ENCODE results near the gene SPNS2. TPM values are rescaled to one million over a fixed set of nuclear protein-coding genes. Genes with fewer than 3 reads are reported as not detected.
"Not testable (repeated sequence)": the region's sequence is repeated elsewhere in the genome, so short reads cannot be mapped to it uniquely, and the experiment has no call there.

Gene SPNS2
- total RNA-seq, 2 donors from 2014 or later: 19.2 to 58.0 TPM

- H3K27me3 ChIP-seq: peaks cover 0 to under 1% of the 10 kb centered on the region in 2 donors
- TF ChIP-seq CTCF (IDR thresholded peaks at IDR 0.05) (no peak), POLR2A (IDR thresholded peaks at IDR 0.05) (no peak)
- H3K27ac ChIP-seq: no peak overlapping the region
- ATAC-seq (no peak), DNase-seq (no peak)
- H3K4me3 ChIP-seq: no peak overlapping the region
- H3K36me3 ChIP-seq (replicated peaks in 1 of 2; ENCODE audit: insufficient read depth in 1 of 2, low read depth in 2 of 2): no peaks in the 10 kb centered on the region
- intact Hi-C loops (cut with DNase I): no loop called here
- 83 to 87% methylated on average over 7 of the region's 8 CpGs for WGBS, 2 donors
- no peaks in the 10 kb centered on the region for H3K4me1 ChIP-seq
- H3K9me3 ChIP-seq: no peaks in the 10 kb centered on the region
These were observed 78.8 kb downstream of the SPNS2 start for GRCh38 chr17:4577386-4577993.

GRCh38 chr17:4578349-4578748, 79.7 kb downstream of the SPNS2 start:
- 90% methylated on average over 9 of the region's 24 CpGs; no CpG with 5 or more reads in 1 of the 2 donors for WGBS, 2 donors
- H3K36me3 ChIP-seq (replicated peaks in 1 of 2; ENCODE audit: insufficient read depth in 1 of 2, low read depth in 2 of 2); ATAC-seq; H3K27ac ChIP-seq; H3K27me3 ChIP-seq; intact Hi-C loops (cut with DNase I); DNase-seq; H3K4me3 ChIP-seq; H3K4me1 ChIP-seq; H3K9me3 ChIP-seq: not testable (repeated sequence)

GRCh38 chr17:4579678-4580077, 81.0 kb downstream of the SPNS2 start:
- no peak for ATAC-seq
- H3K4me3 ChIP-seq: no peak overlapping the region
- DNase-seq: no peak
- 72 to 78% methylated on average over 11 of the region's 11 CpGs for WGBS, 2 donors
- peaks cover 10% of the 10 kb centered on the region for H3K4me1 ChIP-seq
- H3K9me3 ChIP-seq: no peaks in the 10 kb centered on the region
- H3K36me3 ChIP-seq (replicated peaks in 1 of 2; ENCODE audit: insufficient read depth in 1 of 2, low read depth in 2 of 2): no peaks in the 10 kb centered on the region
- H3K27me3 ChIP-seq: peaks cover 0 to 19% of the 10 kb centered on the region in 2 donors
- H3K27ac ChIP-seq: no peak overlapping the region
- intact Hi-C loops (cut with DNase I): no loop called here
- TF ChIP-seq POLR2A (IDR thresholded peaks at IDR 0.05): no peak
- no peak for TF ChIP-seq CTCF (IDR thresholded peaks at IDR 0.05)

GRCh38 chr17:4580291-4580690, 81.6 kb downstream of the SPNS2 start:
- Histone ChIP-seq H3K36me3 (replicated peaks in 1 of 2; ENCODE audit: insufficient read depth in 1 of 2, low read depth in 2 of 2) (no peaks in the 10 kb centered on the region), H3K27me3 (peaks cover 0 to 24% of the 10 kb centered on the region in 2 donors), H3K4me3 (no peak overlapping the region), H3K27ac (no peak overlapping the region), H3K4me1 (peaks cover 16% of the 10 kb centered on the region), H3K9me3 (no peaks in the 10 kb centered on the region)
- ATAC-seq: no peak
- intact Hi-C loops (cut with DNase I): no loop called here
- WGBS, 2 donors: 37 to 57% methylated on average over 2 to 7 of the region's 7 CpGs
- DNase-seq: no peak
- TF ChIP-seq POLR2A (IDR thresholded peaks at IDR 0.05): no peak
- no peak for TF ChIP-seq CTCF (IDR thresholded peaks at IDR 0.05)

- peaks cover 0 to 24% of the 10 kb centered on the region in 2 donors for H3K27me3 ChIP-seq
- H3K4me3 ChIP-seq: no peak overlapping the region
- intact Hi-C loops (cut with DNase I): no loop called here
- H3K9me3 ChIP-seq: no peaks in the 10 kb centered on the region
- DNase-seq (no peak), ATAC-seq (no peak)
- no peaks in the 10 kb centered on the region for H3K36me3 ChIP-seq (replicated peaks in 1 of 2; ENCODE audit: insufficient read depth in 1 of 2, low read depth in 2 of 2)
- 43 to 47% methylated on average over 6 to 7 of the region's 7 CpGs for WGBS, 2 donors
- H3K4me1 ChIP-seq: peaks cover 16% of the 10 kb centered on the region
- TF ChIP-seq POLR2A (IDR thresholded peaks at IDR 0.05) (no peak), CTCF (IDR thresholded peaks at IDR 0.05) (no peak)
- no peak overlapping the region for H3K27ac ChIP-seq
These were observed 83.4 kb downstream of the SPNS2 start for GRCh38 chr17:4582101-4582501.

All from body of pancreas (tissue), 4 donors.